Adrenal gland (tissue), 12 donors: Measurements from ENCODE around the gene VARS1. TPM values are rescaled to one million over a fixed set of nuclear protein-coding genes. Genes with fewer than 3 reads are reported as not detected.
"Not testable (repeated sequence)": the region's sequence is repeated elsewhere in the genome, so short reads cannot be mapped to it uniquely, and the experiment has no call there.

ENCODE experiments used
- DNase-seq, 7 donors: peaks; one replicate each; pipeline ENCODE4 v3.0.0-alpha.2; 2019 to 2020
- H3K27ac ChIP-seq, 5 donors: fragments of 200-600 bp; sonication (generic) in 4 of 5; 1 replicate in 3 of 5; 2 replicates in 2 of 5; pipeline versions ENCODE4 v1.5.1 to v1.8.0; 2016 to 2020; ENCODE audit warnings: mild to moderate bottlenecking in 1 of 5
- H3K27me3 ChIP-seq: fragments of 200-600 bp; 2 replicates; pipeline ENCODE4 v1.8.0; 2021
- H3K36me3 ChIP-seq, 2 donors: fragments of 200-600 bp; replicated peaks in 1 of 2; 1 replicate in 1 of 2; 2 replicates in 1 of 2; pipeline versions ENCODE4 v1.5.1 to v1.8.0; 2018 to 2022
- H3K4me1 ChIP-seq, 2 donors: fragments of 200-600 bp; replicated peaks in 1 of 2; 1 replicate in 1 of 2; 2 replicates in 1 of 2; pipeline versions ENCODE4 v1.5.1 to v1.8.0; 2018 to 2021
- H3K4me3 ChIP-seq, 4 donors: fragments of 200-600 bp; sonication (generic) in 3 of 4; one replicate each; pipeline ENCODE4 v1.5.1; 2016 to 2018
- H3K9me3 ChIP-seq, 3 donors: fragments of 200-600 bp; sonication (generic) in 1 of 3; replicated peaks in 1 of 3; 1 replicate in 2 of 3; 2 replicates in 1 of 3; pipeline versions ENCODE4 v1.5.1 to v1.8.0; 2016 to 2021
- CTCF ChIP-seq, 6 experiments: fragments of 450-650 bp in 4 of 6; fragments of 200-600 bp in 2 of 6; sonication (generic) in 1 of 6; IDR thresholded peaks; 1 replicate in 5 of 6; 2 replicates in 1 of 6; pipeline versions ENCODE4 v1.5.1 to v1.8.0; 2016 to 2021; ENCODE audit warnings: antibody characterized with exemption in 6 of 6, mild to moderate bottlenecking in 2 of 6, moderate library complexity in 1 of 6
- POLR2A ChIP-seq, 2 donors: fragments of 450-650 bp; IDR thresholded peaks; one replicate each; pipeline ENCODE4 v1.6.1; 2017; ENCODE audit warnings: antibody characterized with exemption in 2 of 2, mild to moderate bottlenecking in 2 of 2, moderate library complexity in 1 of 2
- WGBS, 4 donors: extraction: QIAGEN DNeasy Blood & Tissue Kit in 2 of 4; methylation state at CpG; one replicate each; pipeline versions ENCODE4 v1.1.5 to v1.1.7; 2013 to 2017; 5-methylcytosine and 5-hydroxymethylcytosine counted together
- intact Hi-C, 2 donors: fragments of 100-400 bp; cut with DNase I; formaldehyde crosslinking; loops; one replicate each; pipeline versions ENCODE4 v1.14.1 to v1.15.0; 2022 to 2023
- polyA plus RNA-seq, 3 donors: library from polyadenylated mRNA; stranded (reverse); fragments of 200-250 nt in 2 of 3; fragments of 350-450 nt in 1 of 3; fragmentation: Illumina TruSeq in 1 of 3; extraction: RNeasy Lipid Tissue Mini Kit (QIAGEN cat#74804) in 1 of 3; gene quantifications; one replicate each; pipeline ENCODE4 v1.2.3, GENCODE V29; 2013 to 2014
- total RNA-seq, 9 donors: library from RNA; depleted of rRNA in 4 of 9; stranded (reverse); fragments of >200 nt in 4 of 9; fragments of 120-200 nt in 1 of 9; fragmentation: NEBNext Ultra II Directional in 1 of 9; extraction: Animal tissue kit (Norgen Biotek cat#: 25700) in 1 of 9; gene quantifications; one replicate each; pipeline versions ENCODE4 v1.1.0 to v1.2.4, GENCODE V29; 2013 to 2023
- donor health status: healthy with polysubstance abuse.
- donor health status: Bipolar disorder and iron deficiency.
- donor health status: DM: yes; HTN: yes; CAD: no.
- donor health status: DM: no; HTN: no; CAD: no.
- donor health status: DM: no; HTN: no; CAD: no.
- donor health status: DM: yes; HTN: yes; CAD: no.

Gene VARS1
- total and polyA plus RNA-seq, 12 donors, result 15.0 to 90.8 (median 57.8) TPM

- TF ChIP-seq CTCF (IDR thresholded peaks at IDR 0.05) (peak in 3 of 6 experiments; percentile 10 to 28 (median 23)), POLR2A (IDR thresholded peaks at IDR 0.05) (peak; percentile 70 to 91)
- peak; percentile 98 to 99 (median 98) for DNase-seq
- intact Hi-C loops, result no loop called here
- H3K9me3 ChIP-seq, result no peaks in the 10 kb centered on the region
- peak within 1 kb of the TSS; percentile 13 to 74 (median 63) for H3K4me3 ChIP-seq
- peak within 1 kb of the TSS; percentile 58 to 94 (median 93) for H3K27ac ChIP-seq
- H3K27me3 ChIP-seq, result no peaks in the 10 kb centered on the region
- 0 to 1% (median 1%) methylated on average over 18 to 51 of the region's 51 CpGs for WGBS, 4 donors
- peaks cover 6 to 19% of the 10 kb centered on the region in 2 donors for H3K4me1 ChIP-seq
- peaks cover 0 to 15% of the 10 kb centered on the region in 2 donors for H3K36me3 ChIP-seq
Observed at GRCh38 chr6:31806470-31807272, 11.1 kb upstream of the VARS1 start, which contains the start of gene LSM2. Gene LSM2 (minus strand): TSS chr6:31806966. CDS start chr6:31806757, 209 bp downstream.

- DNase-seq, result no peak
- Histone ChIP-seq H3K4me3 (peak overlapping the region in 3 of 4 donors; percentile 13 to 74 (median 64)), H3K4me1 (peaks cover 6 to 19% of the 10 kb centered on the region in 2 donors), H3K9me3 (no peaks in the 10 kb centered on the region), H3K27ac (peak overlapping the region; percentile 58 to 94 (median 93)), H3K36me3 (peaks cover 0 to 20% of the 10 kb centered on the region in 2 donors), H3K27me3 (no peaks in the 10 kb centered on the region)
- no peak for TF ChIP-seq CTCF (IDR thresholded peaks at IDR 0.05)
- no peak for TF ChIP-seq POLR2A (IDR thresholded peaks at IDR 0.05)
- WGBS, 4 donors, result 14 to 21% (median 17%) methylated on average over 7 of the region's 7 CpGs
- intact Hi-C loops, result no loop called here
Observed at GRCh38 chr6:31805939-31806469, 10.5 kb upstream of the VARS1 start.

DNA sequence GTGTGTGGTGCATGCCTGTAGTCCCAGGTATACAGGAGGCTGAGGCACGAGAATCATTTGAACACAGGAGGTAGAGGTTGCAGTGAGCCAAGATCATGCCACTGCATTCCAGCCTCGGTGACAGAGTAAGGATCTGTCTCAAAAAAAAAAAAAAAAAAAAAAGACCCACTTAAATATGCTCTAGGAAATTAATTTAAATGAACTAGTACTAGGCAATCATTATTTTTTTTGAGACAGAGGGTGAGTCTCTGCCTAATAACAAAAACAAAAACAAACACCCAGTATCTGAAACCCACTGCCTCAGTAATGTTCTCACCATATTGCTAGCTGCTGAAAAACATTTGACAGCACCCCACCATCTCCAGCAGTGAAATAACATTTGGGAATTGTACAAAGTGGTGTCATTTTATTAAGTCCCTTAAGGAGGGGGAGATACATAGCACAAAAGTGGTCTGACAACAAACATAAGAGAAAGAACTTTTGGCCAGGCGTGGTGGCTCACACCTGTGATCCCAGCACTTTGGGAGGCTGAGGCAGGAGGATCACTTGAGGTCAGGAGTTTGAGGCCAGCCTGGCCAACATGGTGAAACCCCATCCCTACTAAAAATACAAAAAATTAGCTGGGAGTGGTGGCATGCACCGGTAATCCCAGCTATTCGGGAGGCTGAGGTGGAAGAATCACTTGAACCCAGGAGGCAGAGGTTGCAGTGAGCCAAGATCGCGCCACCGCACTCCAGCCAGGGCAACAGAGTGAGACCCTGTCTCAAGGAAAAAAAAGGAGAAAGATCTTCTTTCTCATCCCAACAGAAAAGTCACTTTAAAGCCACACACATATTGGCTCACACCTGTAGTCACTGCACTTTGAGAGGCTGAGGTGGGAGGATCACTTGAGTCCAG lies 5.7 kb upstream of the VARS1 start:
- H3K27ac ChIP-seq, intact Hi-C loops, H3K27me3 ChIP-seq, H3K9me3 ChIP-seq, DNase-seq, H3K4me3 ChIP-seq: not testable (repeated sequence)
- Histone ChIP-seq H3K4me1 (peaks cover 6 to 13% of the 10 kb centered on the region in 2 donors), H3K36me3 (peaks cover 0 to 20% of the 10 kb centered on the region in 2 donors)
- WGBS, 4 donors, result 88 to 96% (median 94%) methylated on average over 8 of the region's 8 CpGs

DNA sequence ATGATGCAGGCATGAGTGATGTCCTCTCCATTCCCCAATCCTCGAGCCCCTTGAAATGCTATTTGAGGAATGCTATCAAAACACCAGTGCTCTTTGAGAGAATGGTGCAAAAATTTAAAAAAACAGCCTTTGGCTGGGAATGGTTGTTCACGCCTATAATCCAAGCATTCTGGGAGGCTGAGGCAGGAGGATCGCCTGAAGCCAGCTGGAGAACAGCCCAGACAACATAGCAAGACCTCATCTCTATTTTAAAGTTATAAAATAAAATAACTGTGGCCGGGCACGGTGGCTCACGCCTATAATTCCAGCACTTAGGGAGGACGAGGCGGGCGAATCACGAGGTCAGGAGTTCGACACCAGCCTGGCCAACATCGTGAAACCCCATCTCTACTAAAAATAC lies 4.2 kb upstream of the VARS1 start:
- Histone ChIP-seq H3K27ac (no peak overlapping the region), H3K27me3 (no peaks in the 10 kb centered on the region), H3K9me3 (no peaks in the 10 kb centered on the region), H3K4me3 (no peak overlapping the region), H3K36me3 (peaks cover 0 to 20% of the 10 kb centered on the region in 2 donors), H3K4me1 (peaks cover 7 to 8% of the 10 kb centered on the region in 2 donors)
- TF ChIP-seq CTCF (IDR thresholded peaks at IDR 0.05), result no peak
- TF ChIP-seq POLR2A (IDR thresholded peaks at IDR 0.05), result no peak
- DNase-seq, result no peak
- intact Hi-C loops, result no loop called here
- 81 to 87% (median 85%) methylated on average over 12 of the region's 12 CpGs for WGBS, 4 donors
